SK-N-SH treated with all-trans-retinoic acid at 6 μM for 48 hours (cell line): ENCODE results near the gene MED13.

Source experiments
- ATAC-seq: fragments of 200-7000 bp; cut with Tn5 transposase; 3 replicates; pipeline ENCODE4 v1.9.1; 2020; ENCODE audit warnings: mild to moderate bottlenecking, moderate library complexity
- CSDC2 ChIP-seq: fragments of 250-450 bp; sonication (Bioruptor Pico); IDR thresholded peaks from 2 replicates; pipeline ENCODE4 v1.5.0; 2020; ENCODE audit warnings: mild to moderate bottlenecking, moderate library complexity
- ISL1 ChIP-seq: fragments of 250-450 bp; sonication (Bioruptor Pico); IDR thresholded peaks from 2 replicates; pipeline ENCODE4 v2.1.2; 2022; ENCODE audit warnings: mild to moderate bottlenecking, moderate library complexity
- OSR1 ChIP-seq: fragments of 250-450 bp; sonication (Bioruptor Pico); IDR thresholded peaks from 2 replicates; pipeline ENCODE4 v1.8.0; 2022; ENCODE audit warnings: moderate library complexity, mild to moderate bottlenecking, inconsistent platforms
- POU6F1 ChIP-seq: fragments of 250-450 bp; sonication (Bioruptor Pico); IDR thresholded peaks from 2 replicates; pipeline ENCODE4 v1.8.0; 2021; ENCODE audit warnings: low read depth, mild to moderate bottlenecking, moderate library complexity, borderline replicate concordance
- PPARA ChIP-seq: fragments of 250-450 bp; sonication (Bioruptor Pico); IDR thresholded peaks from 2 replicates; pipeline ENCODE4 v1.5.0; 2020; ENCODE audit warnings: mild to moderate bottlenecking, borderline replicate concordance
- RARB ChIP-seq: fragments of 250-450 bp; sonication (Bioruptor Pico); IDR thresholded peaks from 2 replicates; pipeline ENCODE4 v1.8.0; 2021; ENCODE audit warnings: mild to moderate bottlenecking, moderate library complexity
- TCF4 ChIP-seq: fragments of 250-450 bp; sonication (Bioruptor Pico); IDR thresholded peaks from 2 replicates; pipeline ENCODE4 v1.8.0; 2021; ENCODE audit warnings: mild to moderate bottlenecking, moderate library complexity, borderline replicate concordance
- TOX ChIP-seq: fragments of 250-450 bp; sonication (Bioruptor Pico); IDR thresholded peaks from 2 replicates; pipeline ENCODE4 v1.8.0; 2021; ENCODE audit warnings: mild to moderate bottlenecking, moderate library complexity, borderline replicate concordance
- ZFP3 ChIP-seq: fragments of 250-450 bp; sonication (Bioruptor Pico); IDR thresholded peaks from 2 replicates; pipeline ENCODE4 v1.5.0; 2020; ENCODE audit warnings: mild to moderate bottlenecking, moderate library complexity
- ZNF565 ChIP-seq: fragments of 450-650 bp; formaldehyde crosslinking; conservative IDR thresholded peaks from 2 replicates; pipeline ENCODE4 v1.5.0; 2020; ENCODE audit warnings: low read depth, mild to moderate bottlenecking, moderate library complexity
- ZNF70 ChIP-seq: fragments of 450-650 bp; formaldehyde crosslinking; IDR thresholded peaks from 2 replicates; pipeline ENCODE4 v1.5.0; 2020; ENCODE audit warnings: mild to moderate bottlenecking, moderate library complexity
- ZNF8 ChIP-seq: fragments of 450-650 bp; formaldehyde crosslinking; IDR thresholded peaks from 2 replicates; pipeline ENCODE4 v1.5.0; 2020; ENCODE audit warnings: mild to moderate bottlenecking, moderate library complexity
- TF ChIP-seq, protein P1 (sequence below): fragments of 250-450 bp; sonication (Bioruptor Pico); IDR thresholded peaks from 2 replicates; pipeline ENCODE4 v1.5.1; 2021; ENCODE audit warnings: mild to moderate bottlenecking, moderate library complexity
- TF ChIP-seq, protein P2 (sequence below): fragments of 250-450 bp; sonication (Bioruptor Pico); IDR thresholded peaks from 2 replicates; pipeline ENCODE4 v1.8.0; 2020; ENCODE audit warnings: mild to moderate bottlenecking, moderate library complexity, borderline replicate concordance
- TF ChIP-seq, protein P3 (sequence below): fragments of 250-450 bp; sonication (Bioruptor Pico); IDR thresholded peaks from 2 replicates; pipeline ENCODE4 v1.5.0; 2020; ENCODE audit warnings: mild to moderate bottlenecking, moderate library complexity

MED13 gene

DNA sequence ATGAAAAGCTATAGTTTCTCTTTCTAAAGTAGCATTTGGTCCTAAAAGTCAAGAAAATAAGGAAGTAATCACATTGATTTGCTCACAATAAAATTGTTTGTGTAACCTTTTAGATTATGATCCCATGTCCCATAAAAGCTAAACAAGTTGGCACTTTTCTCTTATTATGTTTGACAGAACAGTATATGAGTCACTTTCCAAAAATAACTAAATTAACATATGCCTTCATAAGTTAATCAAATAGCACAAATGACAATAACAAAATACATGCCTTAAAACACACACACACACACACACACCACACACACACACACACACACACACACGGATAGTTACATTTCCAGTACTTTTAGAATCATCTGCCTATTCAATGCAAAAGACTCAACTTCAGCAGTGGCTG, 2.8 kb downstream of the MED13 start:
- TF ChIP-seq ZNF70 (CRISPR knock-in tag): no peak
- no peak for TF ChIP-seq TOX
- no peak for TF ChIP-seq PPARA
- TF ChIP-seq, protein P1, sequence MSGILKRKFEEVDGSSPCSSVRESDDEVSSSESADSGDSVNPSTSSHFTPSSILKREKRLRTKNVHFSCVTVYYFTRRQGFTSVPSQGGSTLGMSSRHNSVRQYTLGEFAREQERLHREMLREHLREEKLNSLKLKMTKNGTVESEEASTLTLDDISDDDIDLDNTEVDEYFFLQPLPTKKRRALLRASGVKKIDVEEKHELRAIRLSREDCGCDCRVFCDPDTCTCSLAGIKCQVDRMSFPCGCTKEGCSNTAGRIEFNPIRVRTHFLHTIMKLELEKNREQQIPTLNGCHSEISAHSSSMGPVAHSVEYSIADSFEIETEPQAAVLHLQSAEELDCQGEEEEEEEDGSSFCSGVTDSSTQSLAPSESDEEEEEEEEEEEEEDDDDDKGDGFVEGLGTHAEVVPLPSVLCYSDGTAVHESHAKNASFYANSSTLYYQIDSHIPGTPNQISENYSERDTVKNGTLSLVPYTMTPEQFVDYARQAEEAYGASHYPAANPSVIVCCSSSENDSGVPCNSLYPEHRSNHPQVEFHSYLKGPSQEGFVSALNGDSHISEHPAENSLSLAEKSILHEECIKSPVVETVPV: no peak
- no peak for TF ChIP-seq ZFP3
- no peak for TF ChIP-seq OSR1
- TF ChIP-seq ZNF565: no peak
- TF ChIP-seq, protein P2, sequence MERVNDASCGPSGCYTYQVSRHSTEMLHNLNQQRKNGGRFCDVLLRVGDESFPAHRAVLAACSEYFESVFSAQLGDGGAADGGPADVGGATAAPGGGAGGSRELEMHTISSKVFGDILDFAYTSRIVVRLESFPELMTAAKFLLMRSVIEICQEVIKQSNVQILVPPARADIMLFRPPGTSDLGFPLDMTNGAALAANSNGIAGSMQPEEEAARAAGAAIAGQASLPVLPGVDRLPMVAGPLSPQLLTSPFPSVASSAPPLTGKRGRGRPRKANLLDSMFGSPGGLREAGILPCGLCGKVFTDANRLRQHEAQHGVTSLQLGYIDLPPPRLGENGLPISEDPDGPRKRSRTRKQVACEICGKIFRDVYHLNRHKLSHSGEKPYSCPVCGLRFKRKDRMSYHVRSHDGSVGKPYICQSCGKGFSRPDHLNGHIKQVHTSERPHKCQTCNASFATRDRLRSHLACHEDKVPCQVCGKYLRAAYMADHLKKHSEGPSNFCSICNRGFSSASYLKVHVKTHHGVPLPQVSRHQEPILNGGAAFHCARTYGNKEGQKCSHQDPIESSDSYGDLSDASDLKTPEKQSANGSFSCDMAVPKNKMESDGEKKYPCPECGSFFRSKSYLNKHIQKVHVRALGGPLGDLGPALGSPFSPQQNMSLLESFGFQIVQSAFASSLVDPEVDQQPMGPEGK (CRISPR knock-in tag): no peak
- no peak for TF ChIP-seq RARB (CRISPR knock-in tag)
- TF ChIP-seq CSDC2 (CRISPR knock-in tag): no peak
- no peak for TF ChIP-seq ISL1
- TF ChIP-seq, protein P3, sequence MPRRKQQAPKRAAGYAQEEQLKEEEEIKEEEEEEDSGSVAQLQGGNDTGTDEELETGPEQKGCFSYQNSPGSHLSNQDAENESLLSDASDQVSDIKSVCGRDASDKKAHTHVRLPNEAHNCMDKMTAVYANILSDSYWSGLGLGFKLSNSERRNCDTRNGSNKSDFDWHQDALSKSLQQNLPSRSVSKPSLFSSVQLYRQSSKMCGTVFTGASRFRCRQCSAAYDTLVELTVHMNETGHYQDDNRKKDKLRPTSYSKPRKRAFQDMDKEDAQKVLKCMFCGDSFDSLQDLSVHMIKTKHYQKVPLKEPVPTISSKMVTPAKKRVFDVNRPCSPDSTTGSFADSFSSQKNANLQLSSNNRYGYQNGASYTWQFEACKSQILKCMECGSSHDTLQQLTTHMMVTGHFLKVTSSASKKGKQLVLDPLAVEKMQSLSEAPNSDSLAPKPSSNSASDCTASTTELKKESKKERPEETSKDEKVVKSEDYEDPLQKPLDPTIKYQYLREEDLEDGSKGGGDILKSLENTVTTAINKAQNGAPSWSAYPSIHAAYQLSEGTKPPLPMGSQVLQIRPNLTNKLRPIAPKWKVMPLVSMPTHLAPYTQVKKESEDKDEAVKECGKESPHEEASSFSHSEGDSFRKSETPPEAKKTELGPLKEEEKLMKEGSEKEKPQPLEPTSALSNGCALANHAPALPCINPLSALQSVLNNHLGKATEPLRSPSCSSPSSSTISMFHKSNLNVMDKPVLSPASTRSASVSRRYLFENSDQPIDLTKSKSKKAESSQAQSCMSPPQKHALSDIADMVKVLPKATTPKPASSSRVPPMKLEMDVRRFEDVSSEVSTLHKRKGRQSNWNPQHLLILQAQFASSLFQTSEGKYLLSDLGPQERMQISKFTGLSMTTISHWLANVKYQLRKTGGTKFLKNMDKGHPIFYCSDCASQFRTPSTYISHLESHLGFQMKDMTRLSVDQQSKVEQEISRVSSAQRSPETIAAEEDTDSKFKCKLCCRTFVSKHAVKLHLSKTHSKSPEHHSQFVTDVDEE: no peak
- ATAC-seq: no peak

- no peak for TF ChIP-seq ZNF8 (CRISPR knock-in tag)
- TF ChIP-seq OSR1: no peak
- no peak for TF ChIP-seq TCF4 (CRISPR knock-in tag)
- TF ChIP-seq, protein P3: no peak
- TF ChIP-seq, protein P2 (CRISPR knock-in tag): no peak
- no peak for TF ChIP-seq POU6F1
- TF ChIP-seq TOX: no peak
- TF ChIP-seq ZNF70 (CRISPR knock-in tag): no peak
- TF ChIP-seq PPARA: no peak
- TF ChIP-seq, protein P1: no peak
- no peak for TF ChIP-seq ZNF565
- no peak for TF ChIP-seq RARB (CRISPR knock-in tag)
- no peak for ATAC-seq
These were observed 5.7 kb downstream of the MED13 start for GRCh38 chr17:62059414-62059813.

GRCh38 chr17:62058611-62059010, 6.5 kb downstream of the MED13 start:
- no peak for TF ChIP-seq CSDC2 (CRISPR knock-in tag)
- ATAC-seq: no peak
